GM19438 (cell line): Measurements from ENCODE around the gene EHMT1.

Source experiments
- ATAC-seq: cut with Tn5 transposase; IDR thresholded peaks from one replicate; pipeline ENCODE4 v1.9.1; 2021; ENCODE audit warnings: low read depth; ENCODE audit not compliant: unreplicated experiment

The EHMT1 gene

DNA sequence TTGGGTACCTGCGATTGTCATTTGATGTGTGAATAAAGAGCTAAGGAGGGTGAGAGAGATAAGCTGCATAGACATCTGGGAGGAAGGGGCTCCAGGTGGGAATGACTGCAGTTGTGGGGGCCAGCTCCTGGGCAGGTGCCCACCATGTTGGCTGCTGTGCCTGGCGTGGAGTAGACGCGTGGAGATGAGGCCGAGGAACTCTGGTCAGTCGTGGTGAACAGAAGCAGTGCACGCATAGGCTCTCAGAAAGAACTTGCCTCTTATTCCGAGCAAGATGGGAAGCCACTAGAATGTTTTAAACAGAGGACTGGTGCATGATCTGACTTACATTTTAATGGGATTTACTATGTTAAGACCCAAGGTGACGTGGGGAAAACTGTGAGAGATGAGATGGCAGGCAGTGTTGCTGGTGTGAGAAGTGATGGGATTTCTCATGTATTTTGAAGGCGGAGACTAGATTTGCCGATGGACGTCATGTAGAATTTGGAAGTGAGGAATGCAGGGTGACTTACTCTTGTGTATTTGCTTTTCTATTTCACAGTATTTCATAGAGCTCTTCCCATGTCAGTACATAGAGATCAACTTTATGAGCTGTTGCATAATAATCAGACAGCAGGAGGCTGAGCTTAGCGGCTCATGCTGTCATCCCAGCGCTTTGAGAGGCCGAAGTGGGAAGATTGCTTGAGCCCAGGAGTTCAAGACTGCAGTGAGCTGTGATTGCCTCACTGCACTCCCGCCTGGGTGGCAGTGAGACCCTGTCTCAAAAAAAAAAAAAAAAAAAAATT is 71.1 kb downstream of the EHMT1 start:
- ATAC-seq, result no peak

DNA sequence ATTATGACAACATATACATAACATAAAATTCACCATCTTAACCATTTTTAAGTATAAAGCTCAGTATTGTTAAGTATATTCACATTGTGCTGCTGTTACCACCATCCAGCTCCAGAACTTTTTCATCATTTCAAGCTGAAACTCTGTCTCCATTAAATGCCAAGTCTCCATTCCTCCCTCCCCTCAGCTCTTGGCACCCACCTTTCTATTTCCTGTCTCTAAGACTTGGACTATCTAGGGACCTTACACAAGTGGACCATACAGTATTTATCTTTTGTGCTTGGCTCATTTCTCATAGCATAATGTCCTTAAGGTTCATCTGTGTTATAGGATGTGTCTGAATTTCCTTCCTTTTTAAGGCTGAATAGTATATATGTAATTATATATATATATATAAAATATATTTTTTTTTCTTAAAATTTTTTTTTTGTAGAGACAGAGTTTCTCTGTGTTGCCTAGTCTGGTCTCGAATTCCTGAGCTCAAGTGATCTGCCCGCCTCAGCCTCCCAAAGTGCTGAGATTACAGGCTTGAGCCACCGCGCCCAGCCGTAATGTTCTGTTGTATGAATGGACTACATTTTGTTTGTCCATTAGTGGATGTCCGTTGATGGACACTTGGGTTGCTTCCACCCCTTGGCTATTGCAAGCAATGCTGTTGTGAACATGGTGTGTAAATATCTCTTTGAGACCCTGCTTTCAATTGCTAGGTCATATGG is 72.3 kb downstream of the EHMT1 start:
- ATAC-seq, result no peak

DNA sequence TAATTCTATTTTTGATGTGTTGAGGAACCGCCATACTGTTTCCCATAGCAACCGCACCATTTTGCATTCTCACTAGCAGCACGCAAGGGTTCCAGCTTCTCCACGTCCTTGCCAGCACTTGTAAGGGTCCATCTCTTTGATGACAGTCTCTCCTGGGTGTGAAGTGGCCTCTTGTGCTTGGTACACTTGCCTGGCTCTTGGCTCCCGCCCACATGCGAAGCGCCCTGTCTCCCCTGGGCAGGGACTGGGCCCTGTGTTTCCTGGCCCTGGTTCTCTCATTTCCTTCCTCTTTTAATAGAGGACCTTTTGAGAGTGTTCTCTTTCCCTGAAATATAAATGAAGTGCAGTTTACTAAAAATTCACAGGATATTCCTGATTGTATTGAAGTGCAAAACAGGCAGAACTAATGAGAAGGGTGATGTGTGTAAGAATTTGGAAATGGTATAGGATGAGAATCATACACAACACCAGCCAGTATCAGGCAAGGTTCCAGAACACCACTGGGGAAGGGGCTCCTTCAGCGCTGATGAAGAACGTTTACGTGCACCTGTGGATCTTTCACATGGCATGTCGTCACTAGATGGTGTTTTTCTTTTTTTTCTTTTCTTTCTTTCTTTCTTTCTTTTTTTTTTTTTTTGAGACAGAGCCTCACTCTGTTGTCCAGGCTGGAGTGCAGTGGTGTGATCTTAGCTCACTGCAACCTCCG is 73.0 kb downstream of the EHMT1 start:
- ATAC-seq, result no peak

DNA sequence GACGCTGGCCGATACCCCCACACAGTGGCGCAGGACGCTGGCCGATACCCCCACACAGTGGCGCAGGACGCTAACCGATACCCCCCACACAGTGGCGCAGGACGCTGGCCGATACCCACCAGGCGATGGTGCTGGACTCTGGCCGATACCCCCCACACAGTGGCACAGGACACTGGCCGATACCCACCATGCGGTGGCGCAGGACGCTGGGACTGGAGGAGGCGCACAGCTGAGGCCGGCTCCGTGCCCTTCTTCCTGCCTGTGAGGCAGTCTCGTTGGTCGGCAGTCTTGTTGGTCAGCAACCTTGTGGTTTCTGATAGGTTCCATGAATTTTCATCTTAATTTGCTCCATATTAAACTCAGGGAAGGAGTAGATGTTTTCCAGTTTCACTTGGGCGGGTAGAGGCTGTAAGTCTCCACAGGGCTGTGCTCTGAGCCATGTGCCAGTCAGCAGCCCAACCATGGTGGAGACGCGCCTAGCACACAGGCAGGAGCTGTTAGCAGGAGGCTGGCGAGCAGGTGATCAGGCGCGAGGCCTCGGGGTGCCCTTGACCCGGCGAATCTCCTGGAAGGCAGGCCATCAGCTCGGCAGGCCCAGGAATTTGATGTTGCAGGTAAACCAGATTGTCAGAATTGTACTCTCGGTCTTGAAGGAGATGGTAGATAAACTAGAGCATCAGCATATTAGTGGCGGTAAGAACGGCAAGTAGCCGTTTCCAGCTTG is 75.6 kb downstream of the EHMT1 start:
- ATAC-seq, result no peak

DNA sequence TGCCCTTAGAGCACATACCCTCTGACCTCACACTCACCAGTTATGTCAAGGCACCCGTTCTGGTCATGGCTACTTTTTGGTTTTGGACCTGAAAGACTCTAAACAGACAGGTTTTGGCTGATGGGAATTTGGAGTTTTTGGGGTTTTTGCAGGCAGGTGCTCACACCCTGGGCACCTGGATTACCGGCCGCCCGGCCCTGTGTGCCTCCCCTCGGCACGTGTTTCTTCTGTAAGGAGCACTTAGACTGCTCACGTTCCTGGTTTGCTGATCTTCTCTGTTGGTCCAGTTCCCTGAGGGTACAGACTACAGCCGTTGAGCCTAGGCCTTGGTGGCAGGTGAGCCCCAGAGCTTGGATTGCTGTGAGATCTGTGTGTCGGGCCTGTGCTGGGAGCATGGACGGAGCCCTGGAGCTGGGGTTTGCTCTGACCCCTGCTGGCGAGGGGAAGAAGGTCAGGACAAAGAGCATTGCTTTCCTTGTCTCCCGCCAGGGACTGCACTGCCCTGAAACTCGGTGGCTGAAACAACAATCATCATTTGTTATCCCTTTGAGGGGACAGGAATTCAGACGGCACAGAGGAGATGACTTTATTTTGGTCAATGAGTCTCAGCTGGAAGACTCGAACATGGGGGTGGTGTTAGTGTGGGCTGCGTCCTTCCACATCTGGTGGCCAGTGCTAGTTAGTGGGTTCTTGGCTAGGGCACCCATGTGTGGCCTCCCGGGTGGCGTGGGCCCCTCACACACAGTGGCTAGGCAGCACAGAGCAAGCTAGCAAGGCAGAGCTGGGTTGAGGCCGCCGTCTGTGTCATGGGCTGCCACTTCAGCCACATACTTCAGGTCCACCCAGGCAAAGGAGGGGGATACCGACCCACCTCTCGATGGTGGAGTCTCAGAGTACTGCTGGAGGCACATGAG is 76.4 kb downstream of the EHMT1 start:
- ATAC-seq, result no peak

DNA sequence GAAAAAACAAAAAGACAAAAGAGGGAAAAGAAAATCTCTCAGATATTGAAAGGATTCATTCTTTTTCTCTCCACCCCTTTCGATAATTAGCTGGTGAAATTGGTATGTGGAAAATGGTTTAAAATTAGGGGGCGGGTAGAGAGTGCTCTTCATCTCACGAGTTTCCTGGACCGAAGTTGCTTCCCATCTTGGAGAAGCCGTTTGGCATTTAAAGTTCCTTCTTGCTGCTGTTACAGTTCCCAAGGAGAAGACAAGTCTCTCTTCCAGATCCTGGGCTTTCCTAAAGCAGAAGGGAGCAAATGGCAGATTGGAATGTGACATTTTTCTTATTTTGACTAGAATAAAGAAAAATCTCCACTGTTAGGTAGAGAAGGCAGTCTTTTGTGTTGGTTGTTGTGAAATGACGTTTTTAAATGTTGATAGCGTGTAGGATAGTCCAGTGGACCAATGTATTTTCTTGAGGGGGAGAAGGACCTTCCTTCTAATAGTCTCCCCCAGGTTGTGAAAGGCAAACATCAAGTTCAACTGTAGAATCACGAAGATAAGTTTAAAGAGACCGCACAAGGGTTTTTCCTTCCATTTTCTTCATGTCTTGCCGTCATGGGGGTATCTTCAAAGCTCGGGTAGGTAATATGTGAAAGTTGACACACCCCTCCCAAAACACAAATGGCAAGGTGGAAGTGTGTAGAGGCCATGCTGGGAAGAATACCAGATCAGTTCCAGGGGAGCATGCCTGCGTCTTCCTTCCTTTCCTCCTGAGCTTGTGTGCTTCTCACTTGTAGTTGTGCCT is 77.5 kb downstream of the EHMT1 start:
- no peak for ATAC-seq

DNA sequence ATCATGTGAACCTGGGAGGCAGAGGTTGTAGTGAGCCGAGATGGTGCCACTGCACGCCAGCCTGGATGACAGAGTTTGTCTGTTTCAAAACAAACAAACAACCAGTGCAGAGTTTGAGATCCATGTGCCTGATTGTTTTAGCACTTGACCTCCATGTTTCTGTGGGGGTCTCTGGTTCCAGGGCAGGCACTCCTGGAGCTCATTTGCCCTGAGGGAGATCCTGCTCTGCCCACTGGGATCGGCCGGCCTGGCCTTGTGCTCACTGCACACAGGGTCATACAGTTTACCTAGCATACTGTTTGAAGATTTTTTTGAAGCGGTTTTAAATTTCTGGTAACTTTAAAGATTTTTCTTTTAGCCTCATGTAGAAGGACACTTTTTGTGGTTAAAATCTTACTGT is 78.4 kb downstream of the EHMT1 start:
- ATAC-seq, result no peak

DNA sequence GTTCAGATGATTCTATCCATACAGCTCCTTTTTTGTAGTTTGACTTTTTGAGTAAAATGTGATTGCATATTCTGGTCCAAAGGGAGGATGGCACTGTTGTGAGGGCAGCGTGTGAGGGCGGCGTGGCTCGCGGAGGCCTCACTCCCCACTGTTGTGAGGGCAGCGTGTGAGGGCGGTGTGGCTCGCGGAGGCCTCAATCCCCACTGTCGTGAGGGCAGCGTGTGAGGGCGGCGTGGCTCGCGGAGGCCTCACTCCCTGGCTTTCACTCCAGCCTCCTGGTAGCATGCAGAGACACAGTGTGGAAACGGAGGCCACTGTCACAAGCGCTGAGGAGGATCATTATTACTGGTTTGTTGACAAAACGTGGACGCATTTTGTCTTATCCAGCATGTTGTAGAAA is 79.0 kb downstream of the EHMT1 start:
- no peak for ATAC-seq

DNA sequence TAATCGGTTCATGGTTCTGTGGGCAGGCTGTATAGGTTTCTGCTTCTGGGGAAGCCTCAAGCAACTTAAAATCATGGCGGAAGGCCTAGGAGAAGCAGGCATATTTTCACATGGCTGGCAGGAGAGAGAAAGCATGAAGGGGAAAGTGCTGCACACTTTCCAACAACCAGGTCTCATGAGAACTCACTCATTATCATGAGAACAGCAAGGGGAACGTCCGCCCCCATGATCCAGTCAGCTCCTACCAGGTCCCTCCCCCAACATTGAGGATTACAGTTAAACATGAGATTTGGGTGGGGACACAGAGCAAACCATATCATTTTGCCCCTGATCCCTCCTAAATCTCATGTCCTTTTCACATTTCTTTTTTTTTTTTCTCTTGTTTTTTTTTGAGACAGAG is 82.1 kb downstream of the EHMT1 start:
- ATAC-seq, result no peak

DNA sequence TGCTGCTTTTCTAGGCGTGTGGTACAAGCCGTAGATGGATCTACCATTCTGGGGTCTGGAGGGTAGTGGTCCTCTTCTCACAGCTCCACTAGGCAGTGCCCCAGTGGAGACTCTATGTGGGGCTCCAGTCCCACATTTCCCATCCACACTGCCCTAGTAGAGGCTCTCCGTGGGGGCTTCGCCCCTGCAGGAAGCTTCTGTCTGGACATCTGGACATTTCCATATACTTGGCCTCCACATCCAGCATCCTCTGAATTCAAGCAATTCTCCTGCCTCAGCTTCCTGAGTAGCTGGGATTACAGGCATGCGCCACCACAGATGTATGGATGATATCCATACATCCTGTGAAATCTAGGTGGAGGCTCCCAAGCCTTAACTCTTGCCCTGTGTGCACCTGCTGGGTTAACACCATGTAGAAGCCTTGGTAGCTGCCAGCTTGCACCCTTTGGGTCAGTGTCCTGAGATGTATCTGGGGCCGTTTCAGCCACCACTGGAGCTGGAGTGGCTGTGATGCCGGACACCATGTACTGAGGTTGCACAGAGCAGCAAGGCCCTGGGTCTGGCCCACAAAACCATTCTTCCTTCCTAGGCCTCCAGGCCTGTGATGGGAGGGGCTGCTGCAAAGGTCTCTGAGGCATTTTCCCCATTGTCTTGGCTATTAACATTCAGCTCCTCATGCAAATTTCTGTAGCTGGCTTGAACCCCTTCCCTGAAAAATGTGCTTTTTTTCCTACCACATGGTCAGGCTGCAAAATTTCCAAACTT is 84.0 kb downstream of the EHMT1 start:
- ATAC-seq, result no peak

DNA sequence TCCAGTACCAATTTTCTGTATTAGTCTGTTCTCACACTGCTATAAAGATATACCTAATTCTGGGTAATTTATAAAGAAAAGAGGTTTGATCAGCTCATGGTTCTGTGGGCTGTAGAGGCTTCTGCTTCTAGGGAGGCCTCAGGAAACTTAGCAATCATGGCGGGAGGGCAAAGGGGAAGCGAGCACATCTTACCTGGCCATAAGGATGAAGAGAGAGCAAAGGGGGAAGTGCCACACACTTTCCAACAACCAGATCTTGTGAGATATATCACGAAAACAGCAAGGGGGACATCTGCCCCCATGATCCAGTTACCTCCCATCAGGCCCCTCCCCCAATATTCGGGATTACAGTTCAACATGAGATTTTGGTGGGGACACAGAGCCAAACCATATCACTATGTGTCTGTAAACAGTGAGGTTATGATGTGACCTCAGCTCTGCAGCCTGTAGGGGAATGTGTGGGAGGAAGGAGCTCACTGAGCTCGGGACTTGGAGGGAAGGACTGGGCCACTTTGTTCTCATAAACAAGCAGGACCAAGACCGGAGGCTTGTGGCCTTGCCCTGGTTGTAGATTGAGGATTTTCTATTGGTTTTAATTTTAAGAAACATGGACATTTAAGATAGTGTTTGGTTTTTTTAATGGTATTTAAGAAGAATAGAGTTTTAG is 85.2 kb downstream of the EHMT1 start:
- ATAC-seq, result no peak

DNA sequence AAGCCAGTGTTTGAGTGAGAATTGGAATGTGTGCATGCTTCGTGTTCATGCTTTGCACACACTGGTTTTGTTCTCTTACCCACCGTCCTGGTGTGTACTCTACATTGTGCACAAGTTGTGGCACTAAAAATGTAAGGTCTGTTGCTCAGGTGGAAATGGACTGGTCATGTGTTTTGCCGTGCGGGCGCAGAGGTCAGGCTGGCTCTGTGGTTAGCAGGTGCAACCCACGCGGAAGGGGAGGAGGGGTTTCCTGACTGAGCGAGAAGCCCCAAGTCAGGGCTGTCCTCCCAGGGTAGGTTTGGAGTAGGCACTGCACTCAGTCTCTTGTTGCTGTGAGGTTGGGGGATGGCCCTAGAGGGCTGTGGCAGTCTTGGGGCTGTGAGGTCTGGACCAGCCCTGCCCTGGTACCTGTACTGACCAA is 86.6 kb downstream of the EHMT1 start:
- no peak for ATAC-seq

DNA sequence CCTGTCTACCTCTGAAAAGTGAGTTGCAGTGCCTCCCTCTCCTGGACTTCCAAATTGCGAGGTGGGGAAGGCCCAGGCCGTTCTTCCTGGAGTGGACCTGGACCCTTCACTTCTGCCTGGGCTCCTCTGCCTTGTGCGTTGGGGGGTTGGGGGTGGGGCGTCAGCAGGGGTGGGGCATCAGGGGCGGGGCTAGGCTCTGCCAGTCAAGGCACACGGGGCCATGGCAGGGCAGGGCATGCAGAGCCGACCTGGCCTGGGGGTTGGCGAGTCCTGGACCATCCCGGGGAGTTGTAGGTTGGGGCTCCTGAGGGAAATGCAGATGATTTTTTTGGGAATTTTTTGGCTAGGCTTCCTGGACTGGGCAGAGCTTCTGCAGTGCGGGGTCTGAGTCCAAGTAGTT is 87.1 kb downstream of the EHMT1 start:
- ATAC-seq, result no peak

DNA sequence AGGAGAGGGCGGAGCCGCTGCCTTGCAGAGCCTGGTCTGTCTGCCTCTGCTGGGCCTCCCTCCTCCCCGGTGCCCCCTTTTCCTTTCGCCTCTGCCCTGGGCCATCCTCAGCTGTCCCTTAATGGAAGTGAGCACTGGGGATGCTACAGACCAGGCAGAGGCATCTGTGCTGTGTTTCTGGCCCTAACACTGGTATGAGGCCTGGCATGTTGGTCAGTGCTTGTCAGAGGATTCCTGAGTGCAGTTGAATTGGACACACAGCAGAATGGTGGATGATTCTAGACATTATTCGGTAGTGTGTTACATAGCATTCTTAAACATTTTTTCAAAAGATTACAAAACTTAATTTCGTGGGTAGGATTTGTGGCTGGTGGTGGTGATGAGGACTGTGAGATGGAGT is 88.6 kb downstream of the EHMT1 start:
- ATAC-seq, result no peak

DNA sequence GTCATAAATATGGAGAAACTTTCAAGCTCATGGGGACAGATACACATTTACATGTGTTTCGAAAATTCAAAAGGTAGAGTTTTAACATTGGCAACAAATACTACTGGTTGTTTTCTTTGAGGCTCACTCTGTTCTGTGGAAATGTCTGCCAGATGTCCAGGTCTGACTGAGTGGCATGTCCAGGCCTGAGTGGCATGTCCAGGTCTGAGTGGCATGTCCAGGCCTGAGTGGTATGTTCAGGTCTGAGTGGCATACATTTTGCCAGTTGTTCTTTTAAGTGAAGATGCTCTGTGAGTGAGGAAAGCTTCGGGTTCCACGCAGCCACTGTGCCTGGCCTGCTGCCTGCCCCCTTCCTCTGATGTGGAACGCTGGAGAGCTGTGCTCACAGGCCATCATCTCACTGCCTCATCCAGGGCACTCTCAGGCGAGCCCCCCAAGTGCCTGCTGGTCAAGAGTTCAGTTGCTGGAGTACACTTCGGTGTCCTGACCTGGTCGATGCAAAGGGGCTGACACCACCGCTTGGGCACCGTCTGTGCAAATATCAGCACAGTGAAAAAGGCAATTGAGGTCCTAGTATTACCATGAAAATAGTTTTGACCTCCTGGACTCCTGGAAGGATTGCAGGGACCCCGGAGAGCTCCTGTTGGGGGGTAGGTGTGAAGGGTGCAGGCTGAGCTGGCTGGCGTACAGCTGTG is 89.9 kb downstream of the EHMT1 start:
- no peak for ATAC-seq

DNA sequence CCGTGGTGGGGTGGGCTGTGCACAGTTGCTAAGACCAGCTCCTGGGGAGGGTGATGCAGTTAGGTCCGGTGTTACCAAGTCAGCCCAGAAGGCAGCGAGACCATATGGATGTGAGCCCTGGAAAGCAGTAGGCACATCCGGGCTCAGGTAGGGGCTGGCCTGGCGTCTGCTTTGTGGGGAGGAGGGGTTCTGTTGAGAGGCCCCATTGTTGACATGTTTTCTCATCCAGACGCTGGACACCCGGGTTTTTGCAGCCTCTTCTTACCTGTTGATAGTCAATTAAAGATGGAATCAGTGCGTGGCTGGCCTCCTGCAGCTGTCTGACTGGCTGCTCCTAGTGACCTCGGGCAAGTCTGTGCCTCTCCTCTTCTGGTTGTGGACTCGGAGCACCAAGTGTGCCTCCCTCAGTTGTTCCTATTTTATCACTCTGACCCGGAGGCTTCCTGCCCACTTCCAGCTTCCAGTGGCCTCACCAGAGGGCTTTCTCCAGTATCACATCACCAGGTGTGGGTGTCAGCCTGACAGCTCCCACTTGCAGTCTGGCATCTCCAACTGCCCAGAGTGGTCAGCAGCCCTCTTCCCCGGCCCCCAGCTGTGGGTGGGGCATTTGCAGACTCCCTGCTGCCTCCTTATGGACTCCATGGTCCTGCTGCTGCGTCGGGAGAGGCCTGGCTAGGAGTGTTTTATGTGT is 90.8 kb downstream of the EHMT1 start:
- ATAC-seq, result no peak

DNA sequence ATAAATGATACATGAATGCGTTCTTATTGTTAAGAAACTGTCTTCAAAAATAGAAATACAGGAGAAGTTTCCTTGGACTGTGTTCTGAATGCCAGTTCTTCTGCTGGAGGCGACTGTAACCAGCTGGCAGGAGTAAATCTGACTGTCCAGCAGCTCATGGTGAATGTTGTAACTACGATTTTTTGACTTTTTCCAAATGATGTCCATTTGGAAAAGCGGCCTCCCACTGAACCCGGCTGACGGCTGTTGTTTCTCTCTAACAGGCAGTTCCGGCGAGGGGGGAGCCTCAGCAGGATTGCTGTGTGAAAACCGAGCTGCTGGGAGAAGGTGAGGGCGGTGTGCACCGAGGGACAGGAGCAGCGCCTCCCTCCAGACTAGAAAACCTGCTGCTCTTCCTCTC is 91.9 kb downstream of the EHMT1 start:
- no peak for ATAC-seq
